ENCODE measurements around the gene NPIPA1.
"Not testable (repeated sequence)": the region's sequence is repeated elsewhere in the genome, so short reads cannot be mapped to it uniquely, and the experiment has no call there.

The NPIPA1 gene

DNA sequence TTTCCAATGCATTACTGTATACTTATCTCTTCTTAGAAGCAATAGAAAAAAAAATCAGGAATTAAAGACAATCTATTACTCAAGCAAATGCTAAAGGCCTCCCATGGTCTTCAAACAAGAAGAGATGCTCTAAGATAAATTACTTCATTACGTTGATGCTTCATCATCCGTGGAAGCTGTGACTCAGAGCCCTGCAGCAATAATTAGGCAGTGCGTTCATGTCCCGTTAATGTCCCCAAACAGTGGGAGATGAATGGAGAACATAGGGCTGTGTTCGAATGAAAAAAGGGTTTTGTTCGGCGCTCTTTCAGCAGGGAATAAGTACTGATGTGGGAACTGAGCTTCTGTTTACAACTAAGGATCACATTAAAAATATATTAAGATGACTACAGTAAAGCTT lies 21.7 kb downstream of the NPIPA1 start:
- no peak overlapping the region for H3K4me3 ChIP-seq (ENCODE audit: low read depth, low read length)
- no peak for TF ChIP-seq MYC (IDR thresholded peaks at IDR 0.05; ENCODE audit: low read depth, low read length)
- TF ChIP-seq POLR2A (IDR thresholded peaks at IDR 0.05; ENCODE audit: extremely low read depth, insufficient read length): no peak
- TF ChIP-seq, protein P1, sequence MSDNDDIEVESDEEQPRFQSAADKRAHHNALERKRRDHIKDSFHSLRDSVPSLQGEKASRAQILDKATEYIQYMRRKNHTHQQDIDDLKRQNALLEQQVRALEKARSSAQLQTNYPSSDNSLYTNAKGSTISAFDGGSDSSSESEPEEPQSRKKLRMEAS (IDR thresholded peaks at IDR 0.05; ENCODE audit: low read depth, low read length): no peak
- TF ChIP-seq, protein P2, sequence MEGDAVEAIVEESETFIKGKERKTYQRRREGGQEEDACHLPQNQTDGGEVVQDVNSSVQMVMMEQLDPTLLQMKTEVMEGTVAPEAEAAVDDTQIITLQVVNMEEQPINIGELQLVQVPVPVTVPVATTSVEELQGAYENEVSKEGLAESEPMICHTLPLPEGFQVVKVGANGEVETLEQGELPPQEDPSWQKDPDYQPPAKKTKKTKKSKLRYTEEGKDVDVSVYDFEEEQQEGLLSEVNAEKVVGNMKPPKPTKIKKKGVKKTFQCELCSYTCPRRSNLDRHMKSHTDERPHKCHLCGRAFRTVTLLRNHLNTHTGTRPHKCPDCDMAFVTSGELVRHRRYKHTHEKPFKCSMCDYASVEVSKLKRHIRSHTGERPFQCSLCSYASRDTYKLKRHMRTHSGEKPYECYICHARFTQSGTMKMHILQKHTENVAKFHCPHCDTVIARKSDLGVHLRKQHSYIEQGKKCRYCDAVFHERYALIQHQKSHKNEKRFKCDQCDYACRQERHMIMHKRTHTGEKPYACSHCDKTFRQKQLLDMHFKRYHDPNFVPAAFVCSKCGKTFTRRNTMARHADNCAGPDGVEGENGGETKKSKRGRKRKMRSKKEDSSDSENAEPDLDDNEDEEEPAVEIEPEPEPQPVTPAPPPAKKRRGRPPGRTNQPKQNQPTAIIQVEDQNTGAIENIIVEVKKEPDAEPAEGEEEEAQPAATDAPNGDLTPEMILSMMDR (IDR thresholded peaks at IDR 0.05; ENCODE audit: low read depth, low read length): no peak
- DNase-seq (ENCODE audit: low read depth): no peak

DNA sequence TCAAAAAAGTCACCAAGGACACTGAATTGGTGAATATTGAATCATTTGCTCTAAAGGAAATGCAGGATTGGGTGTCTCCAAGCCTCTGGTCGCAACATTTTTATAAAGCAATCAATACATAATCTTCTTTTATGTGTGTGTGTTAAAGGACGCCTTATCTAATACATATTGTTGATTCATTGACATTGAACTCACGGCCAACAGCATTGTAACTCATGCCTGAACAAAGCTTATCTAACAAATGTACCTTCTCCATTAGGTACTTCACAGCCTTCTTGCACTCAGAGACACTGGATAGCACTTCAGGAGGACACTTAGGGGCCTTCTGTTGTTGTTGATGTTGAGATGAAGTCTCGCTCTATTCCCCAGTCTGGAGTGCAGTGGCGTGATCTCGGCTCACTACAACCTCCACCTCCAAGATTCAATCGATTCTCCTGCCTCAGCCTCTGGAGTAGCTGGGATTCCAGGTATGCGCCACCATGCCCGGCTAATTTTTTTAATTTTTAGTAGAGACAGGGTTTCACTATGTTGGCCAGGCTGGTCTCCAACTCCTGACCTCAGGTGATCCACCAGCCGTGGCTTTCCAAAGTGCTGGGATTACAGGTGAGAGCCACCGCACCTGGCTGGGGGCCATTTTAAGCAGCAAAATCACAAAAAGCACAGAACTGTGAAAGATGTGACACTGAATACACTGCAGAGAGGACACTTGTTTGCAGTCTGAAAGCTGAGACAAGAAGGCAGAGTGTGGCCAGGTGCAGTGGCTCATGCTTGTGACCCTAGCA lies 24.4 kb downstream of the NPIPA1 start:
- no peak overlapping the region for H3K4me3 ChIP-seq (ENCODE audit: low read depth, low read length)
- TF ChIP-seq MYC (IDR thresholded peaks at IDR 0.05; ENCODE audit: low read depth, low read length) (no peak), POLR2A (IDR thresholded peaks at IDR 0.05; ENCODE audit: extremely low read depth, insufficient read length) (no peak)
- TF ChIP-seq, protein P2 (IDR thresholded peaks at IDR 0.05; ENCODE audit: low read depth, low read length): no peak
- TF ChIP-seq, protein P1 (IDR thresholded peaks at IDR 0.05; ENCODE audit: low read depth, low read length): no peak
- no peak for DNase-seq (ENCODE audit: low read depth)

DNA sequence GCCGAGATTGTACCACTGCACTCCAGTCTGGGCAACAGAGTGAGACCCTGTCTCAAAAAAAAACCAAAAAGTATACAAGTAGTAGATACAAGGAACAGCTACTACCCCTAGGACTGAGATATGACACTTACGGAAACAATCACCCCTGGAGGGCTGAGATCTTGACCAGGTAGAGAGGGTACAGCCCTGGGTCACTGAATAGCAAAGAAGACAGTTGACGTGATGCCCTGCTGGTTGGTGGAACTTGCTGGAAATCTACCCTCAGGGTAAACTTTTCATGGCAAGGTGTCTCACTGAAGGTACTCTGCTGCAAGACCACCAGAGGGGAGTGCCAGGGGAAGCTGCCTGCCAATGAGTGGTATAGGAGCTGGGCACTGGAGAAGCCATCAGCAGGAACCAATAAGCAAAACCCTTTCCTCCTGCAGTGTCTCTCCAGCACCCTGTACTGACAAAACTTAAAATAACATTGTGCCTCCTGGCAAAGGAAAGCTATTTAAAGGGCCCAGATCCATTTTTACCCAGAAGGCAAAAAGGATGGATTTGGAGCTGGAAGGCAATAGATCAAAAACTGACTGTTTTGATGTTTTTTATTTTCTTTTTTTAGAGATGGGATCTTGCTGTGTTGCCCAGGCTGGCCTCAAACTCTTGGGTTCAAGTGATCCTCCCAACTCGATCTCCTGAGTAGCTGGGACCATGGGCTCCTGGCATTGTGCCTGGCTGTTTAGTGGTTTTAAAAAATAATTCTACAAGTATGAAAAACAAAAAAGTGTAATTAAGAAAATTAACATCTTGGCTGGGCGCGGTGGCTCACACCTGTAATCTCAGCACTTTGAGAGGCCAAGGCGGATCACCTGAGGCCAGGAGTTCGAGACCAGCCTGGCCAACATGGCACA lies 26.3 kb downstream of the NPIPA1 start:
- H3K4me3 ChIP-seq (ENCODE audit: low read depth, low read length): no peak overlapping the region
- TF ChIP-seq POLR2A (IDR thresholded peaks at IDR 0.05; ENCODE audit: extremely low read depth, insufficient read length) (no peak), MYC (IDR thresholded peaks at IDR 0.05; ENCODE audit: low read depth, low read length) (no peak)
- TF ChIP-seq, protein P1 (IDR thresholded peaks at IDR 0.05; ENCODE audit: low read depth, low read length): no peak
- TF ChIP-seq, protein P2 (IDR thresholded peaks at IDR 0.05; ENCODE audit: low read depth, low read length): no peak
- no peak for DNase-seq (ENCODE audit: low read depth)

DNA sequence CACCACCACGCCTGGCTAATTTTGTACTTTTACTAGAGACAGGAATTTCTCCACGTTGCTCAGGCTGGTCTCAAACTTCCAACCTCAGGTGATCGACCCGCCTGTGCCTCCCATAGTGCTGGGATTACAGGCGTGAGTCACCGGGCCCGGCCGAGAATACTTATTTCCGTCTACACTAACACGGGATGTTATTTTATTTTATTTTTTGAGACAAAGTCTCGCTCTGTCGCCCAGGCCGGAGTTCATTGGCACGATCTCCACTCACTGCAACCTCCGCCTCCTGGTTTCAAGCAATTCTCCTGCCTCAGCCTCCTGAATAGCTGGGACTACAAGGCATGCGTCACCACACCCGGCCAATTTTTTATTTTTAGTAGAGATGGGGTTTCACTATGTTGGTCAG lies 28.1 kb downstream of the NPIPA1 start:
- TF ChIP-seq, protein P1 (IDR thresholded peaks at IDR 0.05; ENCODE audit: low read depth, low read length): no peak
- TF ChIP-seq, protein P2 (IDR thresholded peaks at IDR 0.05; ENCODE audit: low read depth, low read length): no peak
- DNase-seq (ENCODE audit: low read depth): no peak
- no peak overlapping the region for H3K4me3 ChIP-seq (ENCODE audit: low read depth, low read length)

DNA sequence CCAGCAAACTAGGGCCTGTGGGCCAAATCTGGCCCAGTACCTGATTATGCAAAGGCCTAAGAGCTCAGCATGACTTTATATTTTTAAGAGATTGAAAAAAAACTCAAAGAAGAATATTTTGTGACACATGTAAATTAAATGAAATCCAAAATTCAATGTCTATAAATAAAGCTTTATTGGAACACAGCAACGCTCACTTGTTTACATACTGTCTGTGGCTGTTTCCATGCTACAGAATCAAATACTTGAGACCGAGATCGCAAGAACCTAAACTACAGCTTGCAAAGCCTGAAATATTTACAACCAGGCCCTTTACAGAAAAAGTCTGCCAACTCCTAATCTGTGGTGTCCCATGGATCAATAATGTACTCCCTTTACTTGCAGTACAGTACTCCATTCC lies 32.6 kb downstream of the NPIPA1 start:
- H3K4me3 ChIP-seq (ENCODE audit: low read depth, low read length); DNase-seq (ENCODE audit: low read depth): not testable (repeated sequence)

DNA sequence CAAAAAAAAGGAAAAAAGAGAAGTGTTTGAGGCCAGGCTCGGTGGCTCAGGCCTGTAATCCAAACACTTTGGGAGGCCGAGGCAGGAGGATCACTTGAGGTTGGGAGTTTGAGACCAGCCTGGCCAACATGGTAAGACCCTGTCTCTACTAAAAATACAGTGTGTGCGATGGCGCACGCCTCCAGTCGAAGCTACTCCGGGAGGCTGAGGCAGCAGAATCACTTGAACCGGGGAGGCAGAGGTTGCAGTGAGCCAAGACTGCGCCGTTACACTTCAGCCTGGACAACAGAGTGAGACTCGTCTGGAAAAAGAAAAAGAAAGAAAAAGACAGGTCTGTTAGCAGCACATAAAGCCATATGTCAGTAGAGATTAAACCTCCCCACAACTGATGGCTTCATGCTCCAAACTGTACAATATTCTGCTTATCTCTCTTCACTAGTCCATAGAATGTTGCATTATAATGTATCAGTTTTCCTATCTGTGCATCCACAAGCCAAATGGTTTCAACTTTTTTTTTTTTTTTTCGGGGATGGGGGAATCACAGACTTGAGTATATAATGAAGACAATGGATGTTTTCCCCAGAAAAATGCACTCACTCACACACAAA lies 34.5 kb downstream of the NPIPA1 start:
- not testable (repeated sequence) for H3K4me3 ChIP-seq (ENCODE audit: low read depth, low read length); DNase-seq (ENCODE audit: low read depth)

DNA sequence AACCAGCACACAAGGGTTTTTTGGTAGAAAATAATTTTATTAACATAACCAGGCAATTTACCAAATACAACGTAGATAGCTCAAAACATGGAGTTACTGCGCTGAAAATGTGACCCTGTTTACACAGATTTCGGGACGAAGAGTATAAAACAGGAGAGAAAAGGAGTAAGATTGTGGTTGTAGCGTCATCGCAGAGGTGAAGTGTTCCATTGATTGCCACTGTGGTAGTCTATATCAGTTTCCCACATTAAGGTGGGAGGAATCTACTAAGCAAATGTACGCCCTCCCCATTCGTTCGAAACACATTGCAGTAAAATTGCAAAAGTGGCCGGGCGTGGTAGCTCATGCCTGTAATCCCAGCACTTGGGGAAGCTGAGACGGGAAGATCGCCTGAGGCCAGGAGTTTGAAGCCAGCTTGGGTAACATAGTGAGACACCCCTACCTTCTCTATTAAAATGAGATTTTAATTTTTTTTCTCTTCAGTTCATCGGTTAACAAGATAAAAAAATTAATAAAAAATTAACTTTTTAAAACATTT lies 36.6 kb downstream of the NPIPA1 start:
- H3K4me3 ChIP-seq (ENCODE audit: low read depth, low read length): peak overlapping the region; percentile 69
- DNase-seq (ENCODE audit: low read depth): not testable (repeated sequence)

DNA sequence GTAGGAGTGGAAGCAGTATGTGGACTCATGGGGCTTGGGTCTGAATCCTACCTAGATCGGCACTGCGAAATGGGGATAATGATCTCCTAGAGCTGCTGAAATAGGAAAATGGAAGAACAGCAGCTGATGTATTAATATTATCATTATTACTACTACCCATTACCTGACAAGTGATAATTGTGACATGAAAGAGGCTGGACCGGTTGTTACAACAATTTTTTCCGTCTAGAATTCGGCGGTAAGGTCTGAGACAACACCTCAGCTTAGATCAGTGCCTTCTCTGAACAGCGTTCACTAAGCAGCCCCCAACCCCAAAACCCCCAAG lies 37.0 kb downstream of the NPIPA1 start:
- H3K4me3 ChIP-seq (ENCODE audit: low read depth, low read length): peak overlapping the region; percentile 69
- DNase-seq (ENCODE audit: low read depth): not testable (repeated sequence)
